ENCODE results near the gene ZNF423.

ZNF423 gene

DNA sequence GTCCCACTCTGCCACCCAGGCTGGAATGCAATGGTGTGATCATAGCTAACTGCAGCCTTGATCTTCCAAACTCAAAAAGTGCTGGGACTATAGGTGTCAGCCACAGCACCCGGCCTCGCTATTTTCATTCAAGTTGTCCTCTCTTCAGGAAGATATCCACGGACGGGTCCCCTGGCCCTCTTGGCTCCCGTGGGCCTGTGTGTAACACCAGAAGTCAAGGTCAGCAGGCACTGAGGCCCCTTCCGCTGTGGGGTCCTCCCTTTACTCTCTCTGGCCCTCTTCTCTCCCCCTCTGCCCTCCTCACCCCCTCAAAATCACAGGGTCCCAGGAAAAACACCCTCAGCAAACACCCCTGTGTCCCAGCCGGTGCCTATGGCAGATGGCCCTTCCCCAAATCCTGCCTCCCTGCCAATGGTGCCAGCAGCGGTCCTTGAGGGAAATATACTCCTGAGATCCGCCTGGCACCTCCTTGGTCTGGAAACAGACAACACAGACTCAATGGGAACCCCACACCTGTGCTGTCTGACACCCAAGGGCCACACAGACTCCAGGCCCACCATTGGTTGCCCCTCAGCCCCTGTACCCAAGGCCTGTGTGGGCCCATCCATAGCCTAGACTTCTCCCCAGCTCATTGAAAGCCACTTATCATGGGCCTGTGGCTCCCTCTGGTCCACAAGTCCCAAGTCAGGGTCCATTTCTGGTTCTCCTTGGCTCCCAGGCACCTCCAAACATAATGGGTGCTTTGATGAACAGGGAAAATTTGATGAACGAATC is 221.5 kb downstream of the ZNF423 start:
- Histone ChIP-seq H3F3A (ENCODE audit: insufficient read depth, low read length) (no peaks in the 10 kb centered on the region), H3K9me2 (ENCODE audit: low read depth, low read length) (no peaks in the 10 kb centered on the region), H3K9ac (ENCODE audit: low read length) (no peak overlapping the region), H3K36me3 (ENCODE audit: insufficient read depth, low read length) (no peaks in the 10 kb centered on the region), H3K9me3 (ENCODE audit: low read length) (no peaks in the 10 kb centered on the region), H2AFZ (ENCODE audit: low read length) (no peak overlapping the region), H3K4me1 (ENCODE audit: insufficient read depth, low read length, severe bottlenecking) (no peaks in the 10 kb centered on the region), H3K4me3 (ENCODE audit: low read depth, low read length, poor library complexity, severe bottlenecking) (no peak overlapping the region), H3K4me2 (ENCODE audit: low read length) (no peak overlapping the region), H3K79me2 (ENCODE audit: insufficient read depth, low read length) (no peaks in the 10 kb centered on the region), H4K20me1 (ENCODE audit: insufficient read depth, low read length) (no peaks in the 10 kb centered on the region), H3K27ac (ENCODE audit: low read depth, low read length, poor library complexity, severe bottlenecking) (no peak overlapping the region), H3K27me3 (ENCODE audit: insufficient read depth, low read length) (no peaks in the 10 kb centered on the region)
- TF ChIP-seq CTCF (IDR thresholded peaks at IDR 0.05; ENCODE audit: low read length) (no peak), EZH2 (IDR thresholded peaks at IDR 0.05; ENCODE audit: borderline replicate concordance, low read length) (no peak)

- H3K4me1 ChIP-seq (ENCODE audit: insufficient read depth, low read length, severe bottlenecking): no peaks in the 10 kb centered on the region
- H3K27ac ChIP-seq (ENCODE audit: low read depth, low read length, poor library complexity, severe bottlenecking): no peak overlapping the region
- no peaks in the 10 kb centered on the region for H4K20me1 ChIP-seq (ENCODE audit: insufficient read depth, low read length)
- no peak for TF ChIP-seq CTCF (IDR thresholded peaks at IDR 0.05; ENCODE audit: low read length)
- no peak for TF ChIP-seq EZH2 (IDR thresholded peaks at IDR 0.05; ENCODE audit: borderline replicate concordance, low read length)
- no peaks in the 10 kb centered on the region for H3K79me2 ChIP-seq (ENCODE audit: insufficient read depth, low read length)
- no peaks in the 10 kb centered on the region for H3K36me3 ChIP-seq (ENCODE audit: insufficient read depth, low read length)
- H3K9ac ChIP-seq (ENCODE audit: low read length): no peak overlapping the region
- no peaks in the 10 kb centered on the region for H3F3A ChIP-seq (ENCODE audit: insufficient read depth, low read length)
- no peaks in the 10 kb centered on the region for H3K9me3 ChIP-seq (ENCODE audit: low read length)
- H3K4me3 ChIP-seq (ENCODE audit: low read depth, low read length, poor library complexity, severe bottlenecking): no peak overlapping the region
- H3K27me3 ChIP-seq (ENCODE audit: insufficient read depth, low read length): no peaks in the 10 kb centered on the region
- no peaks in the 10 kb centered on the region for H3K9me2 ChIP-seq (ENCODE audit: low read depth, low read length)
- no peak overlapping the region for H2AFZ ChIP-seq (ENCODE audit: low read length)
- no peak overlapping the region for H3K4me2 ChIP-seq (ENCODE audit: low read length)
These were observed 223.1 kb downstream of the ZNF423 start for GRCh38 chr16:49632795-49633184.

DNA sequence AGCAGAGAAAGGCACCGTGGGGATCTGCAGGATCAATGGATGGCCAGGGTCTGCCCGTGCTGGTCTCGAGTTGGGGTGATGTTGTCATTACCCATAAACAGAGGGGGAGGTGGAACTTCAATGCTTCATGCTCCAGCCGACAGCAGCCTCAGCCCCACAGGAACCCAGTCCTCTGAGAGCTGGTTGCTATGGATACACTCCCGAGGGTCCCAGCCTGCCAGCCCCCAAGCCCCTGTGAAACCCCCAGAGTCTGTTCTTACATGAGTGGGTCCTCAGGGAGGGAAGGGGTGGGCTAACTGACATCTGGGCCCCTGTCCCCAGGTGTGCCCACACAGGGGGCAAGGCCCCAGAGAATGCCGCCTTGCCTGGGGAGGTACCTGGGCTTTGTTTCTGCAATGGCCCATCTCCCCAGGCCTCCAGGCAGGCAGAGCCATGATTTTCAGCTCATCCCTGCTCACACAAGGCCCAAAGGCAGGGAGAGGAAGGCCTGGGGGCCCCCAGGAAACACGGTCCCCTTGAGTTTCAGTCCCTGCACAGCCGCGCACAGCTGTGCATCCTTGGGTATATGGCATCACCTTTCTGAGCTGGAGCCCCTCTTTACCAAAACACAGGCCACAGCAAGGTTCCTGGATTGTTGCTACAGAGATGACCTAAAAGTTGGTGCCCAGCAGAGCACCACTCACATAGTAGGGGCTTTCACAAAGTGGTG is 223.7 kb downstream of the ZNF423 start:
- H3K4me2 ChIP-seq (ENCODE audit: low read length): no peak overlapping the region
- no peaks in the 10 kb centered on the region for H4K20me1 ChIP-seq (ENCODE audit: insufficient read depth, low read length)
- H3K9me3 ChIP-seq (ENCODE audit: low read length): no peaks in the 10 kb centered on the region
- H3K9ac ChIP-seq (ENCODE audit: low read length): no peak overlapping the region
- TF ChIP-seq EZH2 (IDR thresholded peaks at IDR 0.05; ENCODE audit: borderline replicate concordance, low read length) (no peak), CTCF (IDR thresholded peaks at IDR 0.05; ENCODE audit: low read length) (no peak)
- H3K79me2 ChIP-seq (ENCODE audit: insufficient read depth, low read length): no peaks in the 10 kb centered on the region
- H3K36me3 ChIP-seq (ENCODE audit: insufficient read depth, low read length): no peaks in the 10 kb centered on the region
- H3F3A ChIP-seq (ENCODE audit: insufficient read depth, low read length): no peaks in the 10 kb centered on the region
- no peak overlapping the region for H3K4me3 ChIP-seq (ENCODE audit: low read depth, low read length, poor library complexity, severe bottlenecking)
- H3K9me2 ChIP-seq (ENCODE audit: low read depth, low read length): no peaks in the 10 kb centered on the region
- H3K27me3 ChIP-seq (ENCODE audit: insufficient read depth, low read length): no peaks in the 10 kb centered on the region
- H3K27ac ChIP-seq (ENCODE audit: low read depth, low read length, poor library complexity, severe bottlenecking): no peak overlapping the region
- H2AFZ ChIP-seq (ENCODE audit: low read length): no peak overlapping the region
- no peaks in the 10 kb centered on the region for H3K4me1 ChIP-seq (ENCODE audit: insufficient read depth, low read length, severe bottlenecking)
